PC-3 (cell line): ENCODE data around the gene NKX1-1. TPM values are rescaled to one million over a fixed set of nuclear protein-coding genes. Genes with fewer than 3 reads are reported as not detected.

Experiments
- ATAC-seq: fragments of 200-7000 bp; cut with Tn5 transposase; 2 replicates; pipeline ENCODE4 v1.9.1; 2020; ENCODE audit warnings: mild to moderate bottlenecking, moderate library complexity
- BruUV-seq: library from RNA; stranded (reverse); fragments of 400-500 nt; replicated peaks from 2 replicates; lab custom pipeline; 2021; lab: Mats Ljungman, UMichigan
- CTCF ChIA-PET: fragments of 300-600 bp; sonication (Branson Sonifier 250); formaldehyde crosslinking; loops from one replicate; lab custom pipeline; 2022; ENCODE audit warnings: antibody characterized with exemption; lab: Charles Lee
- POLR2A ChIA-PET: fragments of 300-600 bp; sonication (Branson Sonifier 250); formaldehyde crosslinking; loops from one replicate; lab custom pipeline; 2022; ENCODE audit warnings: antibody characterized with exemption; ENCODE audit not compliant: unreplicated experiment; lab: Charles Lee
- DNase-seq: peaks from one replicate; pipeline ENCODE4 v3.0.0-alpha.2; 2015
- H2AFZ ChIP-seq: fragments of 300-600 bp; sonication (generic); 2 replicates; pipeline ENCODE4 v1.6.0; 2016; ENCODE audit warnings: antibody characterized with exemption, low read length
- H3F3A ChIP-seq: fragments of 300-600 bp; sonication (generic); one replicate; pipeline ENCODE4 v1.6.0; 2017; ENCODE audit warnings: antibody characterized with exemption, low read length, control low read depth, mild to moderate bottlenecking; ENCODE audit not compliant: unreplicated experiment
- H3K27ac ChIP-seq: fragments of 300-600 bp; sonication (generic); 2 replicates; pipeline ENCODE4 v1.5.1; 2016; ENCODE audit warnings: mild to moderate bottlenecking, low read length
- H3K27me3 ChIP-seq: fragments of 300-600 bp; sonication (generic); 2 replicates; pipeline ENCODE4 v1.6.1; 2016; ENCODE audit warnings: low read length, mixed read lengths
- H3K36me3 ChIP-seq: fragments of 300-600 bp; sonication (generic); 2 replicates; pipeline ENCODE4 v1.6.1; 2016; ENCODE audit warnings: low read depth, mixed run types, low read length, mixed read lengths
- H3K4me1 ChIP-seq: fragments of 300-600 bp; sonication (generic); 2 replicates; pipeline ENCODE4 v1.5.1; 2016; ENCODE audit warnings: low read length; ENCODE audit not compliant: insufficient read depth
- H3K4me2 ChIP-seq: fragments of 300-600 bp; sonication (generic); 2 replicates; pipeline ENCODE4 v1.6.0; 2016; ENCODE audit warnings: low read length
- H3K4me3 ChIP-seq: fragments of 300-600 bp; sonication (generic); 2 replicates; pipeline ENCODE4 v1.5.1; 2016; ENCODE audit warnings: mild to moderate bottlenecking, low read length, mixed read lengths
- H3K79me2 ChIP-seq: fragments of 300-600 bp; sonication (generic); 2 replicates; pipeline ENCODE4 v1.6.1; 2017; ENCODE audit warnings: low read length, mixed read lengths
- H3K9ac ChIP-seq: fragments of 300-600 bp; sonication (generic); 2 replicates; pipeline ENCODE4 v1.6.0; 2016; ENCODE audit warnings: mild to moderate bottlenecking, low read length
- H3K9me2 ChIP-seq: fragments of 300-600 bp; sonication (generic); replicated peaks from 2 replicates; pipeline ENCODE4 v1.6.1; 2016; ENCODE audit warnings: mixed run types, low read length, mixed read lengths
- H3K9me3 ChIP-seq: fragments of 300-600 bp; sonication (generic); 2 replicates; pipeline ENCODE4 v1.6.1; 2016; ENCODE audit warnings: low read length, mixed read lengths
- H4K20me1 ChIP-seq: fragments of 300-600 bp; sonication (generic); 2 replicates; pipeline ENCODE4 v1.6.1; 2016; ENCODE audit warnings: low read length, mixed read lengths
- CTCF ChIP-seq: fragments of 300-600 bp; sonication (generic); conservative IDR thresholded peaks from 2 replicates; pipeline ENCODE4 v1.5.1; 2017; ENCODE audit warnings: antibody characterized with exemption, low read depth, mild to moderate bottlenecking, low read length
- EZH2 ChIP-seq: fragments of 300-600 bp; sonication (generic); IDR thresholded peaks from one replicate; pipeline ENCODE4 v1.6.1; 2017; ENCODE audit warnings: antibody characterized with exemption, mild to moderate bottlenecking, low read length; ENCODE audit not compliant: unreplicated experiment
- EZH2phosphoT487 ChIP-seq: fragments of 300-600 bp; sonication (generic); IDR thresholded peaks from 2 replicates; pipeline ENCODE4 v1.6.1; 2018; ENCODE audit warnings: mild to moderate bottlenecking, antibody characterized with exemption, low read length, borderline replicate concordance
- intact Hi-C: fragments of 100-400 bp; cut with micrococcal nuclease; formaldehyde crosslinking; loops from 2 replicates; pipeline ENCODE4 v1.9.0; 2023
- total RNA-seq: library from RNA; depleted of rRNA; stranded (reverse); fragments of >200 nt; gene quantifications from 2 replicates; pipeline ENCODE4 v1.2.3, GENCODE V29; 2014

The NKX1-1 gene
- total RNA-seq, 1 experiment from 2014 or later = not detected

- Histone ChIP-seq H3K9ac (no peak overlapping the region), H3F3A (no peaks in the 10 kb centered on the region), H3K36me3 (no peaks in the 10 kb centered on the region), H3K27ac (no peak overlapping the region), H3K4me1 (no peaks in the 10 kb centered on the region), H4K20me1 (no peaks in the 10 kb centered on the region), H3K27me3 (peaks cover 14% of the 10 kb centered on the region), H3K4me2 (no peak overlapping the region), H3K79me2 (no peaks in the 10 kb centered on the region), H2AFZ (no peak overlapping the region), H3K9me2 (no peaks in the 10 kb centered on the region), H3K4me3 (no peak overlapping the region), H3K9me3 (no peaks in the 10 kb centered on the region)
- ChIA-PET CTCF (no interaction called here), POLR2A (no interaction called here)
- no TSS peak for BruUV-seq
- no peak for ATAC-seq
- no peak for DNase-seq
- no peak for TF ChIP-seq EZH2phosphoT487
- no peak for TF ChIP-seq EZH2
- no peak for TF ChIP-seq CTCF
- intact Hi-C loops = no loop called here
These were observed 7.3 kb downstream of the NKX1-1 start for GRCh38 chr4:1398681-1399507.

GRCh38 chr4:1396806-1397455 lies 9.3 kb downstream of the NKX1-1 start:
- Histone ChIP-seq H3K9ac (no peak overlapping the region), H3K36me3 (no peaks in the 10 kb centered on the region; the same call in 1 of the 2 replicates), H3F3A (no peaks in the 10 kb centered on the region), H4K20me1 (no peaks in the 10 kb centered on the region), H3K27me3 (peaks cover 6% of the 10 kb centered on the region), H3K79me2 (no peaks in the 10 kb centered on the region), H2AFZ (no peak overlapping the region), H3K9me2 (no peaks in the 10 kb centered on the region), H3K27ac (no peak overlapping the region), H3K4me2 (no peak overlapping the region), H3K4me1 (no peaks in the 10 kb centered on the region), H3K4me3 (no peak overlapping the region), H3K9me3 (no peaks in the 10 kb centered on the region)
- DNase-seq (no peak), ATAC-seq (no peak)
- intact Hi-C loops = no loop called here
- BruUV-seq = no TSS peak
- ChIA-PET POLR2A (no interaction called here), CTCF (no interaction called here)
- TF ChIP-seq CTCF (no peak), EZH2phosphoT487 (no peak), EZH2 (no peak)
